ENCODE results near the gene BLTP3B. TPM values are rescaled to one million over a fixed set of nuclear protein-coding genes. Genes with fewer than 3 reads are reported as not detected.

Gene BLTP3B
- total and polyA plus RNA-seq, 4 donors = 11.0 to 36.8 (median 18.6) TPM

- H3K4me3 ChIP-seq (ENCODE audit: low read depth in 1 of 3, low read length in 3 of 3) = no peak overlapping the region
- 89% methylated on average over 4 of the region's 4 CpGs for WGBS
- H3K9ac ChIP-seq (ENCODE audit: low read depth in 1 of 2, low read length in 2 of 2) = no peak overlapping the region
- H3K27ac ChIP-seq (ENCODE audit: low read depth in 1 of 2, low read length in 2 of 2) = no peak overlapping the region
- no peak for DNase-seq (ENCODE audit: low spot score)
- no peaks in the 10 kb centered on the region for H3K27me3 ChIP-seq (ENCODE audit: control insufficient read depth in 4 of 4, insufficient read depth in 4 of 4, low read length in 3 of 4)
- H3K4me1 ChIP-seq (ENCODE audit: control insufficient read depth in 4 of 4, insufficient read depth in 4 of 4, low read length in 3 of 4) = peaks cover 0 to 3% (median 0%) of the 10 kb centered on the region in 4 donors
- no peaks in the 10 kb centered on the region for H3K36me3 ChIP-seq (ENCODE audit: control insufficient read depth in 4 of 4, insufficient read depth in 3 of 4, low read depth in 1 of 4, low read length in 3 of 4)
- TF ChIP-seq YY1 (IDR thresholded peaks at IDR 0.05) = no peak
- no peak for TF ChIP-seq FOXA1 (IDR thresholded peaks at IDR 0.05)
- TF ChIP-seq RXRA (IDR thresholded peaks at IDR 0.05) = no peak
- TF ChIP-seq CTCF (IDR thresholded peaks at IDR 0.05; ENCODE audit: low read depth, low read length, missing input control) = no peak
- TF ChIP-seq TAF1 (conservative IDR thresholded peaks at IDR 0.05) = no peak
- TF ChIP-seq SP1 (IDR thresholded peaks at IDR 0.05) = no peak
- TF ChIP-seq REST (IDR thresholded peaks at IDR 0.05) = no peak
- no peak for TF ChIP-seq FOXA2 (IDR thresholded peaks at IDR 0.05)
- no peak for TF ChIP-seq MAX (IDR thresholded peaks at IDR 0.05)
- no peak for TF ChIP-seq NR2F2 (IDR thresholded peaks at IDR 0.05)
- TF ChIP-seq ZBTB33 (IDR thresholded peaks at IDR 0.05) = no peak
- TF ChIP-seq JUND (IDR thresholded peaks at IDR 0.05) = no peak
- no peak for TF ChIP-seq RAD21 (IDR thresholded peaks at IDR 0.05)
- no peak for TF ChIP-seq GABPA (IDR thresholded peaks at IDR 0.05 in 1 of 2, conservative IDR thresholded peaks at IDR 0.05 in 1 of 2)
- no peak for TF ChIP-seq EGR1 (IDR thresholded peaks at IDR 0.05; ENCODE audit: low read depth in 2 of 2)
- no peak for TF ChIP-seq HNF4G (IDR thresholded peaks at IDR 0.05)
- no peak for TF ChIP-seq ATF3 (IDR thresholded peaks at IDR 0.05)
- TF ChIP-seq HNF4A (conservative IDR thresholded peaks at IDR 0.05) = no peak
- H3K9me3 ChIP-seq (ENCODE audit: control insufficient read depth in 4 of 4, low read length in 3 of 4) = no peaks in the 10 kb centered on the region
Observed at GRCh38 chr12:100158535-100158934, 15.9 kb upstream of the BLTP3B start.

All from liver (tissue), 9 donors.